NCI-H1694 (cell line): ENCODE measurements around the gene C1QL1.

Experiments
- DNase-seq: peaks from one replicate; lab custom pipeline; 2025; lab: John Stamatoyannopoulos, UW

Gene C1QL1

DNA sequence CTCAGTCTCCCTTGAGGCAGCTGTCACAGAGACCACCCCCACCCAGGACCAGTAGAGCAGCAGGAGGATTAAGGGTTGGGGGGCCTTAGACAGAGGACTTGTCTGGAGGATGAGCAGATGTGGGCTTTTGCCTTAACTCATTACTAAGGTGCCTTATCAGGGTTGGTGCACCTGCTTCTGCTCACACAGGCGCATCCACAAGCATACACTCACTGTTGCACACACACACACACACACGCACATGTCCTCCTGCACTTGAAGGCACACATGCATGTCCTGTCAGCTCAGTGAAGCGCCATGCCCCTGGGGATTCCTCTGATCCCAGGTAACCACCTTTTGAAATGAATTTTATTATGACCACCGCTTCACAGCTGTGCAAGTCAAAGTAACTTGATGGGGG, 54.0 kb downstream of the C1QL1 start:
- no peak for DNase-seq

- no peak for DNase-seq
Observed at GRCh38 chr17:44913676-44914075, 54.4 kb downstream of the C1QL1 start.

GRCh38 chr17:44912763-44913544, 55.1 kb downstream of the C1QL1 start:
- no peak for DNase-seq

GRCh38 chr17:44911133-44912001, 56.7 kb downstream of the C1QL1 start:
- DNase-seq = no peak

DNA sequence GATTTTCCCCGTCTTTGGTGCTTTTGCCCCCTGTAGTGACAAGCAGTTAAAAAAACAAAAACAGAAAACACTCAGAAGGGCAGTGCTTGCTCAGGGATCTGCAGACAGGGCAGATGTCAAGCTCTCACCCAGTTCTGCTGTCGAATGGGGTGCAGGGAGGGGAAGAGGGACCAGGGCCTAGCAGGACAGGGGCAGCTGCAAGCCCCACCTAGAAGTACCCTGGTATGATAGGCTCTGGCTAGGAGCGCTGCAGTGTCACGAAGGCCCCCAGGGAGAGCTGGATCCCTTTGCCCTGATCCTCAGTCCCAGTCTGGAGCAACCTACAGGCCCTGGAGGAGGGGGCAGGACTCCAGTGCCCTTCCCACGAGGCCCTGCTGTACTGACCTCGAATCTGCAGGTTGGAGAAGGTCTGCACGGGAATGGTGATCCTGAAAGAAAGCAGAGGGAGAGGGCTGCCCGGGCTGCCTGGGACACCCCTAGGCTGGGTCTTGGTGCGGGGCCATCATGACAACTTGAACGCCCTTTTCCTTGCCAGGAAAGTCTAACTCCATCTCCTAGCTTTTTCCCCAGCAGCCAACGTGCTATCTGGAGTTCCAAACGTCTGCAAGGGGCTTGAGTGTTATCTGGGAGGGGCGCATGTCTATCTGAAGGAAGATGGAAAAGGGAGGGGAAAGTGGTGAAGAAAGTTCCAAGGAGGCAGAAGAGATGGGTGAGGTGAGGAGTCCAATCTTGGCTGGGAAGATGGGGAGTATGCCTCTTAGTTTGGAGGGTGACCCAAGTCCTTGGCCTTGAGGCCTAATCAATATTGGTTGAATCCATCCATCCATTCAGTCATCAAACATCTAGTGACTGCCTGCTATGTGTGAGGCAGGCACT, 57.6 kb downstream of the C1QL1 start:
- no peak for DNase-seq
